Measurements from ENCODE around the gene TMA7.

DNA sequence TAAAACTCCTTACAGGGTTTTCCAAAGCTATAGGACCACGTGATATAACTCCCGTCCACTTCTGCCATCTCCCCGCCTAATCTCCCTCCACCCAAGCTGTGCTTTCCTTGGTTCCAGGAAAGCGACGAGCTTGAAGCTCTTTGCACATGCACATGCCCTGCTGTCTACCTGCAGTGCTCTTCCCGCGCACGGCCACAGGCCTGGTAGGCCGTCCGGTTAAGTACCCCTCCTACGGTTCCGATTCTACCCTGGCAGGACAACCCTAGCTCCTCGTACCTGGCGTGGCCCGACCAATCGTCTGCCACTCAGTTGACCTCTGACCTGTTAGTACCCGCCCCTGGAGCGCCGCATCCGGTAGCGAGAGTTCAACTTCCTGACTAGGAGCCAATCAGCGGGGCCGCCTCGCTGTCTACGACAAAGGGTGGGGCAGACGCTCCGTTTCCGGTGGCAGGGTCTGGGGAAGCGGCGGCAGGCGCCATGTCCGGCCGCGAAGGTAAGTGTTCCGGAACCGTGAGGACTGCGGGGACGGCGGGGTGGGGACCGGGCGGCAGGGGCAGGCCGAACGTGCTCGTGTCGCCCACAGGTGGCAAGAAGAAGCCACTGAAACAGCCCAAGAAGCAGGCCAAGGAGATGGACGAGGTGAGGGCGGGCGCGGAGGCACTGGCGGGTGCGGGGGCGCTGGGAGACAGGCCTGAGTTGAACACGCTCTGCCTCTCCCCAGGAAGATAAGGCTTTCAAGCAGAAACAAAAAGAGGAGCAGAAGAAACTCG, at the start of gene TMA7, which contains the start of gene CCDC51:
- TF ChIP-seq POLR2AphosphoS5 (IDR thresholded peaks at IDR 0.05) (peak; percentile 93 to 98 (median 95)), POLR2A (IDR thresholded peaks at IDR 0.05) (peak; percentile 91 to 95)
